SU-DHL-6 (cell line): Measurements from ENCODE around the gene BHMT.
"Not testable (repeated sequence)": the region's sequence is repeated elsewhere in the genome, so short reads cannot be mapped to it uniquely, and the experiment has no call there.

Source experiments
- H2AFZ ChIP-seq: fragments of 200-600 bp; sonication (generic); 2 replicates; pipeline ENCODE4 v1.6.1; 2014; ENCODE audit warnings: low read depth, mild to moderate bottlenecking, moderate library complexity, mixed read lengths, antibody characterized with exemption, low read length; ENCODE audit not compliant: severe bottlenecking
- H3F3A ChIP-seq: fragments of 200-600 bp; shearing (Covaris generic); 2 replicates; pipeline ENCODE4 v1.6.0; 2016; ENCODE audit warnings: antibody characterized with exemption, mild to moderate bottlenecking; ENCODE audit not compliant: insufficient read depth
- H3K27ac ChIP-seq: fragments of 200-600 bp; sonication (generic); 2 replicates; pipeline ENCODE4 v1.5.1; 2016; ENCODE audit warnings: low read depth, mild to moderate bottlenecking, low read length, moderate library complexity, mixed read lengths
- H3K27me3 ChIP-seq: fragments of 200-600 bp; sonication (generic), shearing (Covaris generic); 2 replicates; pipeline ENCODE4 v1.6.0; 2014; ENCODE audit warnings: mild to moderate bottlenecking, low read length
- H3K36me3 ChIP-seq: fragments of 200-600 bp; sonication (generic); 2 replicates; pipeline ENCODE4 v1.6.1; 2014; ENCODE audit warnings: mild to moderate bottlenecking, low read length, mixed read lengths
- H3K4me2 ChIP-seq: fragments of 300-600, 200-600 bp; shearing (Covaris generic), sonication (generic); 2 replicates; pipeline ENCODE4 v1.6.0; 2014; ENCODE audit warnings: low read length, low read depth, mild to moderate bottlenecking; ENCODE audit not compliant: poor library complexity, severe bottlenecking
- H3K4me3 ChIP-seq: fragments of 200-600 bp; sonication (generic); 2 replicates; pipeline ENCODE4 v1.5.1; 2014; ENCODE audit warnings: antibody characterized with exemption, low read length, mild to moderate bottlenecking, mixed read lengths; ENCODE audit not compliant: insufficient read depth, poor library complexity, severe bottlenecking
- H3K79me2 ChIP-seq: fragments of 200-600 bp; sonication (generic); 2 replicates; pipeline ENCODE4 v1.6.1; 2014; ENCODE audit warnings: mild to moderate bottlenecking, low read length, moderate library complexity; ENCODE audit not compliant: insufficient read depth
- H3K9ac ChIP-seq: fragments of 200-600 bp; sonication (generic); 2 replicates; pipeline ENCODE4 v1.7.0; 2014; ENCODE audit warnings: mild to moderate bottlenecking, low read length
- H3K9me2 ChIP-seq: fragments of 200-600 bp; sonication (generic); replicated peaks from 2 replicates; pipeline ENCODE4 v1.6.1; 2014; ENCODE audit warnings: low read length; ENCODE audit not compliant: insufficient read depth
- H3K9me3 ChIP-seq: fragments of 200-600 bp; sonication (generic); 2 replicates; pipeline ENCODE4 v1.6.1; 2014; ENCODE audit warnings: low read length, mixed read lengths; ENCODE audit not compliant: insufficient read depth
- H4K20me1 ChIP-seq: fragments of 200-600 bp; sonication (generic); 2 replicates; pipeline ENCODE4 v1.6.1; 2014; ENCODE audit warnings: low read depth, mild to moderate bottlenecking, antibody characterized with exemption, low read length, moderate library complexity, mixed read lengths
- CTCF ChIP-seq: fragments of 200-600 bp; sonication (generic); IDR thresholded peaks from one replicate; pipeline ENCODE4 v1.5.1; 2017; ENCODE audit warnings: antibody characterized with exemption, mild to moderate bottlenecking, low read length, moderate library complexity; ENCODE audit not compliant: insufficient read depth, poor library complexity, severe bottlenecking
- EZH2phosphoT487 ChIP-seq: fragments of 200-600 bp; sonication (generic), shearing (Covaris generic); conservative IDR thresholded peaks from 2 replicates; pipeline ENCODE4 v1.6.1; 2018; ENCODE audit warnings: mild to moderate bottlenecking, antibody characterized with exemption, low read length, moderate library complexity, mixed read lengths

The BHMT gene

GRCh38 chr5:79151942-79152671, 40.5 kb downstream of the BHMT start:
- TF ChIP-seq CTCF (no peak), EZH2phosphoT487 (no peak)
- no peak overlapping the region for H3K27ac ChIP-seq
- no peak overlapping the region for H3K9ac ChIP-seq
- no peaks in the 10 kb centered on the region for H3F3A ChIP-seq
- H3K79me2 ChIP-seq, result no peaks in the 10 kb centered on the region
- H4K20me1 ChIP-seq, result no peaks in the 10 kb centered on the region
- H3K27me3 ChIP-seq, result no peaks in the 10 kb centered on the region
- H3K9me3 ChIP-seq, result no peaks in the 10 kb centered on the region
- no peaks in the 10 kb centered on the region for H3K9me2 ChIP-seq
- no peak overlapping the region for H3K4me3 ChIP-seq
- H3K4me2 ChIP-seq, result no peak overlapping the region
- H3K36me3 ChIP-seq, result no peaks in the 10 kb centered on the region
- H2AFZ ChIP-seq, result no peak overlapping the region

GRCh38 chr5:79157305-79157704, 45.7 kb downstream of the BHMT start:
- H3K27ac ChIP-seq, result no peak overlapping the region
- no peaks in the 10 kb centered on the region for H3K9me3 ChIP-seq
- no peaks in the 10 kb centered on the region for H3K27me3 ChIP-seq
- no peaks in the 10 kb centered on the region for H3K36me3 ChIP-seq
- H3K79me2 ChIP-seq, result no peaks in the 10 kb centered on the region
- no peaks in the 10 kb centered on the region for H3K9me2 ChIP-seq
- H2AFZ ChIP-seq, result no peak overlapping the region
- H3K4me2 ChIP-seq, result no peak overlapping the region
- H3K9ac ChIP-seq, result no peak overlapping the region
- no peak for TF ChIP-seq EZH2phosphoT487
- no peak for TF ChIP-seq CTCF
- no peaks in the 10 kb centered on the region for H3F3A ChIP-seq
- no peak overlapping the region for H3K4me3 ChIP-seq
- H4K20me1 ChIP-seq, result no peaks in the 10 kb centered on the region

- H4K20me1 ChIP-seq, H3K9me3 ChIP-seq, H3F3A ChIP-seq, H3K36me3 ChIP-seq, H3K4me2 ChIP-seq, H3K4me3 ChIP-seq, H2AFZ ChIP-seq, H3K9ac ChIP-seq, H3K79me2 ChIP-seq, H3K9me2 ChIP-seq, H3K27ac ChIP-seq, H3K27me3 ChIP-seq: not testable (repeated sequence)
Observed at GRCh38 chr5:79161647-79162046, 50.0 kb downstream of the BHMT start.

- H3K9me3 ChIP-seq, result no peaks in the 10 kb centered on the region
- H3K36me3 ChIP-seq, result no peaks in the 10 kb centered on the region
- H4K20me1 ChIP-seq, result no peaks in the 10 kb centered on the region
- no peak overlapping the region for H3K4me3 ChIP-seq
- H3K9me2 ChIP-seq, result no peaks in the 10 kb centered on the region
- no peak for TF ChIP-seq EZH2phosphoT487
- no peak for TF ChIP-seq CTCF
- H2AFZ ChIP-seq, result no peak overlapping the region
- no peak overlapping the region for H3K9ac ChIP-seq
- H3F3A ChIP-seq, result no peaks in the 10 kb centered on the region
- H3K27me3 ChIP-seq, result no peaks in the 10 kb centered on the region
- H3K27ac ChIP-seq, result no peak overlapping the region
- H3K79me2 ChIP-seq, result no peaks in the 10 kb centered on the region
- H3K4me2 ChIP-seq, result no peak overlapping the region
Observed at GRCh38 chr5:79168031-79168430, 56.4 kb downstream of the BHMT start.
